ENCODE results near the gene MAN1C1.
A peak's percentile ranks its signal among the peaks of the same experiment; 100 is the strongest.
"Not testable (repeated sequence)": the region's sequence is repeated elsewhere in the genome, so short reads cannot be mapped to it uniquely, and the experiment has no call there.

Gene MAN1C1

DNA sequence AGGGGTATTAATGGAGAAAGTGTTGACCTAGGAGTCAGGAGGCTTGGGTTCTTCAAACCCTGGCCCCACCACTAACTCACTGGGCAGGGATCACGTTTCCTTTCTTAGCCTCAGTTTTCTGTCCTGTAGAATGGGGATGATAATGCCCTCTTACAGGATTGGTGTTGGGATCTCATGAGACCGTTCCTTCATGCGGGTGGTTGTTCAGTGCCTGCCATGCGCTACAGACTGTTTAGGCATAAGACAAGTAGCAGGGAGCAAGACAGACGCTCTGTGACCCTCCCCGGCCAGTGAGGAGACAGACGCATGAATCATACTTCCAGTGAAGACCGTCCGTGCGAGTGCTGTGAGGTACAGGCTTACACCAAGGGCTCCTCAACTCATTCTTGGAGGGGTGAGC lies 81.7 kb downstream of the MAN1C1 start:
- peak; percentile 55 for DNase-seq (ENCODE audit: low read depth)

- not testable (repeated sequence) for DNase-seq (ENCODE audit: low read depth)
Measured at GRCh38 chr1:25699059-25699458, 82.5 kb downstream of the MAN1C1 start.

DNA sequence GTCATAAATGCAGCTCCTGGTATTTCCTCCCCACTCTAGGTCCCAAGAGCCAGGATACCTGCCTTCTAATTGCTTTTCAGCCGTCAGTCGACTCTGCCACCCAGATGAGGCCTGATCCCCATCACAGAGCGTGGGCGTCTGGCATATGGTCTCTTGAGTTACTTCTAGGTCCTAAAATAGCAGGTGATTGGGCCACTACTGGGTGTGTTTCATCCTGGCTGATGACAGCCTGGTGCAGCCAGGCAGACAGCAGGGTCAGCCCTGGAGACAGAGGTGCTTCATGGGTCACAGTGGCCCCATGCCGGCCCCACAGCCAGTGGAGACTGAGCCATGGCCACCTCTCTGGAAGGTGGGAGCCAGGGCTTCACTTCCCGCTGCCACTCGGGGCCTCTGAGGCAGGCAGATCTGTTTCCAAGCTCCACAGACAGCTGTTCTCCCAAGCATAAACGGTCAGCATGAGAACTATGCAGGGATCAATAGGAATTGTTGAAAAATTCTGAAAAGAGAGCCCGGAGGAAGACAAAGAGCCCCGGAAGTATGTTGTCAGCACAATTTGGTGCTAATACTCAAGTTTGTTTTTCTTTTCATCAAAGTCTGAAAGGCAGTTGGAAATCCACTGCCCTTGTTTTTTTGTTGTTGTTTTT lies 83.0 kb downstream of the MAN1C1 start:
- DNase-seq (ENCODE audit: low read depth) = no peak

- no peak for DNase-seq (ENCODE audit: low read depth)
Measured at GRCh38 chr1:25700144-25700523, 83.5 kb downstream of the MAN1C1 start.

GRCh38 chr1:25700626-25701025 lies 84.0 kb downstream of the MAN1C1 start:
- no peak for DNase-seq (ENCODE audit: low read depth)

GRCh38 chr1:25701030-25701785 lies 84.6 kb downstream of the MAN1C1 start:
- DNase-seq (ENCODE audit: low read depth) = no peak

DNA sequence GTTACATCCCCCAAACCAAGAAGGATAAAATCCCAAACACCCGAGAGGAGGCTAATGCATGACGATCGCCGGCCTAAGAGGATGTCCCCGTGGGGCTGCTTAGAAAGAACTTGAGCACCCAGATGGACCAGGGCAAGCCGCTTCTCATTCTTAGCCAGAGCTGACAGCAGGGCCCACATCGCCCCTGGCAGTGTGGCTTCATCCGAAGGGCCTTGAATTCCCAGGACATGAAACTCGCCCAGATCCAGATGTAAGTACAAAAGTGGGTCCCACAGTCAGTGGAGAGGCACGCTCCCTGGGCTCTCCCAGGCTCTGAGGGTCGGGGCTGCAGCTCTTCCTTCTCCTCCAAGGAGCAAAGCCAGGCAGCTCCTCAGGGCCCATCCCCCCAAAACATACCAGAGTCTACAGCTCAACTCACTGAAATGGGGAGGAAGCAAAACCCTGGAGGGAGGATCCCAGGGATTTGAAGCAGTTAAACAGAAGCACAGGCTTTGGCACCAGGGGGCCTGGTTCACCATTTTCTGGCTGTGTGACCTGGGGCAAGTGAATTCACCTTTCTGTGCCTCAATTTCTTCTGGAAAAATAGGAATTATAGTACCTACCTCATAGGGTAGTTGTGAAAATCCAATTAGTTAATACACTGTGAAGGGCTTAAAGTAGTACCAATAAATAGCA lies 85.6 kb downstream of the MAN1C1 start:
- no peak for DNase-seq (ENCODE audit: low read depth)

DNA sequence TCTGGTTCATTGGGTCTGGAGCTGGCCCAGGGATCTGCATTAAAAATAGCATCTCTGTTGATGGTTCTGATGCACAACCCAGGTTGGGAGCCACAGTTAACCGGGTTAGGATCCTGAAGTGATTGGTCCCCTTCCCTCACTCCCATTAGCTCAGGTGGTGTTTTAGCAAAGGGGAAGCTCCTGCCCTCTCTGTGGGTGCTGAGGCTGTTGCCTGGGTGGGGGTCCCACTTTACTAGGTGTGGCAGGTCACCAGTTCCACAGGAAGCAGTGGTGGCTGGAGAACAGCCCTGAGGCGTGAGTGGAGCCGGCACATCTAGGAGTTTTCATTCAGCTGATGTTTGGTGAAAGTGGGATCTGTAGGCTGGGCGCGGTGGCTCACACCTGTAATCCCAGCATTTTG lies 86.5 kb downstream of the MAN1C1 start:
- DNase-seq (ENCODE audit: low read depth) = no peak

GRCh38 chr1:25703671-25704266 lies 87.2 kb downstream of the MAN1C1 start:
- no peak for DNase-seq (ENCODE audit: low read depth)

- DNase-seq (ENCODE audit: low read depth) = no peak
Measured at GRCh38 chr1:25704267-25704691, 87.7 kb downstream of the MAN1C1 start.

DNA sequence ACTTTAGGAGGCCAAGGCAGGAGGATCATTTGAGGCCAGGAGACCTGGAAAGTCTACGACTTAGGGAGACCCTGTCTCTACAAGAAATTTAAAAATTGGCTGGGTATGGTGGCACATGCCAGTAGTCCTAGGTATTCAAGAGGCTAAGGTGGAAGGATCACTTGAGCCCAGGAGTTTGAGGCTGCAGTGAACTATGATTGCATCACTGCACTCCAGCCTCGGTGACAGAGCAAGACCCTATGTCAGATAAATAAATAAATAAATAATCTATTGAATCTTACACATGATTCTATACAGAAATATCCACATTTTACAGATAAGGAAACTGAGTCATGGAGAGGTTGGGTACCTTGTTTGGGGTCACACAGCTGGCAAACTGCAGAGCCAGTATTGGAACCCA lies 89.1 kb downstream of the MAN1C1 start:
- DNase-seq (ENCODE audit: low read depth) = no peak

DNA sequence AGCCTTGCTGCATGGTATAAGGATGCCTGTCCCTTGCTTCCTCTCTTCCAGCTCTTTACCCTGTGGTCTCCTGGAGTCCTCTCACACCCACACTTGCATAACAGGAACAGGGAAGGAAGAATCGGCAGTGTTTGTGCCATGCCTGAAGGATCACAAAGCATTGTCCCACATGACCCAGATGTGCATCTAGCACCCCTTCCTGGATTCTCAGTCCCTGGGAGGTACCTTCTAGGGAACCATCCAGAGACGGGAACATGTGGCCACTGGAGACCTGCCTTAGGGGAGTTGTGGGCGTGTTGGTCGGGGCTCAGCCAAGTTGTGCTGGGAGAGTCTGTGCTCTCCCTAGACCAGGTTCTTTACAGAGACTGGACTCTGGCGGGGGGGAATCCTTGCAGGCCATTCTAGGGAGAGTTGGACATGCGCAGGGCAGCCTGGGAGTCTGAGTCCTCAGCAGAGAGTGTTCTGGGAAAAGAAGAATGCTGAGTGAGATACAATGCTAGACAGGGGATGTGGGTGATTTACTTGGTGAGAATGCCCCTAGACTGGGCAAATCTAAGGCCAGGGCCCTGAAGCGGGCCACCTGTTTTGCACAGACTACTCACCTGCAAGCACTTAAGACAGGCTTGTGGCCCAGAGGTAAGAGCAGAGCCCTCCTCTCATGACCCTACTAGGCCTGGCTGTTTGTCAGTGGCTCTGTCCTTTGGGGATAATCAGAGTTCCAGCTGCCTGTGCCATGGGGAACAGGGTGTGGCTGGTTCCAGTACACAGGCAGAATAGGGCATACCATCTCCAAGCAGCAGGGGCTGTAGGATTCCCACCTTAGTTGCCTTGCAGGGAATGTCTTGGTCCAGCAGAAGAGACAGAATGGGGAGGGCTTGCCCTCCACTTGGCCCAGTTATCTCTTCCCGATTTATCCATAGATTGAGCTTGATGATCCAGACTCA lies 89.8 kb downstream of the MAN1C1 start:
- DNase-seq (ENCODE audit: low read depth) = no peak

- DNase-seq (ENCODE audit: low read depth) = no peak
Measured at GRCh38 chr1:25707280-25708016, 90.9 kb downstream of the MAN1C1 start.

DNA sequence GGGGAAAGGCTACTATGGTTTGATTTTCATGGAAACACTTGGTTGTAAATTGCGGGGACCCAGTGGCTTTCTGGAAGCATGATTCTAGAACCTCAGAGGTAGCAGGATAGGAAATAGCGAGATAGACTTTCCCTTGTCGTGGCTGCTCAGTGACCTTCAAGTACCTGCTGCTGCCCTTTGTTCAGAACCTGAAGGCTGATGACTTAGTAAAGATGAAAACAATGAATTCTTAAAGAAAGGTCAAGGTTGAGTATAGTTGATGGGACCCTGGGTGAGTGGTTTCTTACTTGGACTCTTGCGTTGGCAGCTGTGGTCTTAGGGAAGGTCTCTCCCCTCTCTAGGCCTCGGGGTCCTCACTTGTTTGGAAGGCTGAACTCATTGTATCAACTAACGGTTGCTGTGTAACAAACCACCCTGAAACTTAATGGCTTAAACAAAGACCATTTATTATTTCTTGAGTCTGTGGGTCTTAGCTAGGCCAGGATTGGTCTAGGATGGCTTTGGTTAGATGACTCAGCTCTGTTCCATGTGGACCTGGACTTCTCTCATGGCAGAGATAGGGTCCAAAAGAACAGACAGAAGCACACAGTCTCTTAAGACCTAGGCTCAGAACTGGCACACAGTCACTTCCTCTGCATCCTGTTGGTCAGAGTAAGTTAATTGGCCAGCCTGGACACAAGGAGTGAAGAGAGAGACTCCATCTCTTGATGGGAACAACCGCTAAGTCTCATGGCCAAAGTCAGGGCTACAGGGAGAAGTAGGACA lies 94.2 kb downstream of the MAN1C1 start:
- no peak for DNase-seq (ENCODE audit: low read depth)

DNA sequence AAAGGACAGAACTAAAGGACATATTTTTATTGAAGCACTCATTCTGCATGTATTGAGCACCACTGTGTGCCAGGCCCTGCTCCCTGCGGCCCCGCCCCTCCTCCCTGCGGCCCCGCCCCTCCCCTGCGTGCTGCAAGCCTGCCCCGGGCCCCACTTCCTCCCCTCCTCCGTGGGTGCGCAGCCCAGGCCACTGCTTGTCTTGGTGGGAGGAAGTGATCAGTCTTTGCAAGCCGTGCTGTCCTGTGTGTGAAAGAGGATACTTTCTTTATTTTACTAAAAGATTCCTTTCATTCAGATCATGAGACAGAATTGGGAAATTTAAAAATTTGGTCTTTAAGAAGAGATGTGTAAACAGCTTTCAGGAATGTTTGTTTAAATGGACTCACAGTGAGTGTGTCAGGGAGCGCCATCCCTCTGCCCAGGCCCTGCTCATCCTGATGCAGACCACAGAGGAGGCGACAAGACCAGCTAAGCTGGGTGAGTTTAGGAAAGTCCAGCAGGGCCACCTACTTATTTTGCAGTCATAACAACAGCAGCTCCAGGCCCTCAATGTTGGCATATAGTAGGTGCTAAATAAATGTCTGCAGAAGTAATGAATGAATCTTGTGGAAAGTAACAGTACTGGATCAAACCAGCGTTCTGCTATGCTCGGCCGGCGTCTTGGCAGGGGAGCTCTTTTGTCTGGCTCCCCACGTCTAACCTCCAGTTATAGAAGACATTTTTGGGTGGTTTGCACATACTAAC lies 95.1 kb downstream of the MAN1C1 start:
- DNase-seq (ENCODE audit: low read depth) = peak; percentile 48

DNA sequence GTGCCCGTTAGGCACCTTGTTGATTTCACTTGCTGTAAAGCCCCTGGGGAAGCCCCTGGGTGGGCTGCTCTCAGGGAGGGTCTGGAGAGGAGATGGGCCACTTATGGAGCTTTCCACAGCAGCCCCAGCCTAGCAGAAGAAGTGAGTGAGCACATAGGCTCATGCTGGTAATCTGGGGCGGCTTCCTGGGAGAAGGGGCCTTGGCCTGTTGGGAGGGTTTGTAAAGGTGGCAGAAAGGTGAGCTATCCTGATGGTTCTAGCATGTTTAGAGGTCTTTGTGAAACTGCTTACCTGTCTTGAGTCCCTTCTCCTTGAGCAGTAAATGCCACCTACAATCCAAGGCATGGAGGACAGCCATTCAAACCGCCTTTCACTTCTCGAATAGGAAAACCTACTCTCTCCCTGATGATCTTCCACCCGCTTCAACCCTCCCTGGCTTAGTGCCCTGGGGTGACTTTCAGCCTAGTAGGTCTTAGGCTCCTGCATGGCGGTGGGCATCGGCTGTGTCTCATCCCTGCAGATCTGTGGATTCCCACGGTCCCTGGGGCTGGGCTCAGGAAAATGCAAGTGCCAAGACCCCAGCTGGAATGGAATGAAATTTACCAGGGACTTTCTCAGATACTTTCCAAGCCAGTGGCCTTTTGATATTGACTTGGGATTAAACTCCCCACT lies 95.8 kb downstream of the MAN1C1 start:
- DNase-seq (ENCODE audit: low read depth) = no peak

DNA sequence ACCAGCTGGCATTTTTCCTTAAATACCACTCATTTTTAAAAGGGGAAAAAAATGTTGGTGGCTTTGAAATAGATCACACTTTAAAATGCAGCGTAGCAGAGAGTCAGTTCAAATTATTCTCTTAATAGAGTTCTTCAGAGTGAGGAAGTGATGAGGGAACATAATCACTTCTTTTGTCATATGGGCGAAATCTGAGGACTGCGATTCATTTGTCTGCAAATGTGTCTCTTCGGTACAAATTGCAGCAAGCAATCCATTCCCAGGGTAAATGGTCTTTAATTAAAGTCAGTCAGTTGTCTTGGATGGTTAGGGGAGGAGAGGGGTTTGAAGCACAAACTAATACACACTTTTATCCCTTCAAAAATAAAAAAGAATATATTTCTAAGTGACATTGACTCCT lies 97.4 kb downstream of the MAN1C1 start:
- DNase-seq (ENCODE audit: low read depth) = no peak

DNA sequence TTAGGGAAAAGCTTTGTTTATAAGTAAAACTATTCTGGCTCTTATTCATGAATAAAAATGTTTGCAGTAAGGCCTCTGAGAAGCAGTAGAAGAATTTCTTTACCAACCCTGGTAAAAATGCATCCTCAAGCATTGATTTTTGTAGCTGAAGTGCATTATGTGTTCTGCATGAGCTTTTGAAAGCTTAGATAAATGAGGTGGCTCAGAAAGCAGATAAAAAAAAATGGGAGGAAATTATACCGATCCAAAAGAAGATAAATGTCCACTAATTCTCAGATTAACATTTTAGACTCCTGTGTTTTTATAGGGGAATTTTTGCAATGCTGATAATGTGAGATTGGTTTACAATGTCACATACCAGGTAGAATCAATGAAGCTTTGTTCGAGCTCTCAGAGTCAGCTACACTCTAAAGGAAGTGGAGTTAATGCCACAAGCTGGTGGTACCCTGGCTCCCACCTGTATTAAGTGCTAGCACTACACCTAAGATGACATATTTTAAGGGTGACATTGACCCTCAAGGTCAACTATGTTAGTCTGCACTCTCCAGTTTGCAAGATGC lies 97.9 kb downstream of the MAN1C1 start:
- DNase-seq (ENCODE audit: low read depth) = no peak

GRCh38 chr1:25715888-25716287 lies 99.3 kb downstream of the MAN1C1 start:
- DNase-seq (ENCODE audit: low read depth) = no peak

Measured in activated T-cell treated with anti-CD3 and anti-CD28 coated beads for 48 hours (primary cell).